Adrenal gland (tissue), 12 donors: ENCODE data around the gene DOCK3. TPM values are rescaled to one million over a fixed set of nuclear protein-coding genes. Genes with fewer than 3 reads are reported as not detected.
"Not testable (repeated sequence)": the region's sequence is repeated elsewhere in the genome, so short reads cannot be mapped to it uniquely, and the experiment has no call there.

Experiments
- DNase-seq, 7 donors: peaks; one replicate each; pipeline ENCODE4 v3.0.0-alpha.2; 2019 to 2020
- H3K27ac ChIP-seq, 5 donors: fragments of 200-600 bp; sonication (generic) in 4 of 5; 1 replicate in 3 of 5; 2 replicates in 2 of 5; pipeline versions ENCODE4 v1.5.1 to v1.8.0; 2016 to 2020; ENCODE audit warnings: mild to moderate bottlenecking in 1 of 5
- H3K27me3 ChIP-seq: fragments of 200-600 bp; 2 replicates; pipeline ENCODE4 v1.8.0; 2021
- H3K36me3 ChIP-seq, 2 donors: fragments of 200-600 bp; replicated peaks in 1 of 2; 1 replicate in 1 of 2; 2 replicates in 1 of 2; pipeline versions ENCODE4 v1.5.1 to v1.8.0; 2018 to 2022
- H3K4me1 ChIP-seq, 2 donors: fragments of 200-600 bp; replicated peaks in 1 of 2; 1 replicate in 1 of 2; 2 replicates in 1 of 2; pipeline versions ENCODE4 v1.5.1 to v1.8.0; 2018 to 2021
- H3K4me3 ChIP-seq, 4 donors: fragments of 200-600 bp; sonication (generic) in 3 of 4; one replicate each; pipeline ENCODE4 v1.5.1; 2016 to 2018
- H3K9me3 ChIP-seq, 3 donors: fragments of 200-600 bp; sonication (generic) in 1 of 3; replicated peaks in 1 of 3; 1 replicate in 2 of 3; 2 replicates in 1 of 3; pipeline versions ENCODE4 v1.5.1 to v1.8.0; 2016 to 2021
- POLR2A ChIP-seq, 2 donors: fragments of 450-650 bp; IDR thresholded peaks; one replicate each; pipeline ENCODE4 v1.6.1; 2017; ENCODE audit warnings: antibody characterized with exemption in 2 of 2, mild to moderate bottlenecking in 2 of 2, moderate library complexity in 1 of 2
- WGBS, 4 donors: extraction: QIAGEN DNeasy Blood & Tissue Kit in 2 of 4; methylation state at CpG; one replicate each; pipeline versions ENCODE4 v1.1.5 to v1.1.7; 2013 to 2017; 5-methylcytosine and 5-hydroxymethylcytosine counted together
- intact Hi-C, 2 donors: fragments of 100-400 bp; cut with DNase I; formaldehyde crosslinking; loops; one replicate each; pipeline versions ENCODE4 v1.14.1 to v1.15.0; 2022 to 2023
- polyA plus RNA-seq, 3 donors: library from polyadenylated mRNA; stranded (reverse); fragments of 200-250 nt in 2 of 3; fragments of 350-450 nt in 1 of 3; fragmentation: Illumina TruSeq in 1 of 3; extraction: RNeasy Lipid Tissue Mini Kit (QIAGEN cat#74804) in 1 of 3; gene quantifications; one replicate each; pipeline ENCODE4 v1.2.3, GENCODE V29; 2013 to 2014
- total RNA-seq, 9 donors: library from RNA; depleted of rRNA in 4 of 9; stranded (reverse); fragments of >200 nt in 4 of 9; fragments of 120-200 nt in 1 of 9; fragmentation: NEBNext Ultra II Directional in 1 of 9; extraction: Animal tissue kit (Norgen Biotek cat#: 25700) in 1 of 9; gene quantifications; one replicate each; pipeline versions ENCODE4 v1.1.0 to v1.2.4, GENCODE V29; 2013 to 2023
- TF ChIP-seq, protein P1 (sequence below), 6 experiments: fragments of 450-650 bp in 4 of 6; fragments of 200-600 bp in 2 of 6; sonication (generic) in 1 of 6; IDR thresholded peaks; 1 replicate in 5 of 6; 2 replicates in 1 of 6; pipeline versions ENCODE4 v1.5.1 to v1.8.0; 2016 to 2021; ENCODE audit warnings: antibody characterized with exemption in 6 of 6, mild to moderate bottlenecking in 2 of 6, moderate library complexity in 1 of 6
- donor health status: healthy with polysubstance abuse.
- donor health status: Bipolar disorder and iron deficiency.
- donor health status: DM: yes; HTN: yes; CAD: no.
- donor health status: DM: no; HTN: no; CAD: no.
- donor health status: DM: no; HTN: no; CAD: no.
- donor health status: DM: yes; HTN: yes; CAD: no.

The DOCK3 gene
- total and polyA plus RNA-seq, 12 donors: 0.72 to 8.6 (median 2.9) TPM

DNA sequence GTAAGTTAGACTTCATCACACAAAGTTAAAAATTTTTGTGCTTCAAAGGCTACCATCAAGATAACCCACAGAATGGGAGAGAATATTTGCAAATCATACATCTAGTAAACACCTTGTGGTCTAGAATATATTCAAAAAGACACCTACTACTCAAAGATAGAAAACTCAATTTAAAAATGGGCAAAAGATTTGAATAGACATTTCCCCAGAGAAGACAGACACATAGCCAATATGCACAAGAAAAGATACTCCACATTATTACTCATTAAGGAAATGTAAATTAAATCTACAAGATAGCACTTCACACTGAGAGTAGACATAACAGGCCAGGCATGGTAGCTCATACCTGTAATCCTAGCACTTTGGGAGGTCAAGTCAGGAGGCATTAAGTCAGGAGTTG lies 622.6 kb downstream of the DOCK3 start:
- H3K36me3 ChIP-seq: no peaks in the 10 kb centered on the region
- intact Hi-C loops: no loop called here
- no peak overlapping the region for H3K4me3 ChIP-seq
- TF ChIP-seq, protein P1, sequence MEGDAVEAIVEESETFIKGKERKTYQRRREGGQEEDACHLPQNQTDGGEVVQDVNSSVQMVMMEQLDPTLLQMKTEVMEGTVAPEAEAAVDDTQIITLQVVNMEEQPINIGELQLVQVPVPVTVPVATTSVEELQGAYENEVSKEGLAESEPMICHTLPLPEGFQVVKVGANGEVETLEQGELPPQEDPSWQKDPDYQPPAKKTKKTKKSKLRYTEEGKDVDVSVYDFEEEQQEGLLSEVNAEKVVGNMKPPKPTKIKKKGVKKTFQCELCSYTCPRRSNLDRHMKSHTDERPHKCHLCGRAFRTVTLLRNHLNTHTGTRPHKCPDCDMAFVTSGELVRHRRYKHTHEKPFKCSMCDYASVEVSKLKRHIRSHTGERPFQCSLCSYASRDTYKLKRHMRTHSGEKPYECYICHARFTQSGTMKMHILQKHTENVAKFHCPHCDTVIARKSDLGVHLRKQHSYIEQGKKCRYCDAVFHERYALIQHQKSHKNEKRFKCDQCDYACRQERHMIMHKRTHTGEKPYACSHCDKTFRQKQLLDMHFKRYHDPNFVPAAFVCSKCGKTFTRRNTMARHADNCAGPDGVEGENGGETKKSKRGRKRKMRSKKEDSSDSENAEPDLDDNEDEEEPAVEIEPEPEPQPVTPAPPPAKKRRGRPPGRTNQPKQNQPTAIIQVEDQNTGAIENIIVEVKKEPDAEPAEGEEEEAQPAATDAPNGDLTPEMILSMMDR (IDR thresholded peaks at IDR 0.05): no peak
- no peak for TF ChIP-seq POLR2A (IDR thresholded peaks at IDR 0.05)
- H3K4me1 ChIP-seq: no peaks in the 10 kb centered on the region
- DNase-seq: no peak
- no peak overlapping the region for H3K27ac ChIP-seq
- H3K9me3 ChIP-seq: no peaks in the 10 kb centered on the region
- no peaks in the 10 kb centered on the region for H3K27me3 ChIP-seq

DNA sequence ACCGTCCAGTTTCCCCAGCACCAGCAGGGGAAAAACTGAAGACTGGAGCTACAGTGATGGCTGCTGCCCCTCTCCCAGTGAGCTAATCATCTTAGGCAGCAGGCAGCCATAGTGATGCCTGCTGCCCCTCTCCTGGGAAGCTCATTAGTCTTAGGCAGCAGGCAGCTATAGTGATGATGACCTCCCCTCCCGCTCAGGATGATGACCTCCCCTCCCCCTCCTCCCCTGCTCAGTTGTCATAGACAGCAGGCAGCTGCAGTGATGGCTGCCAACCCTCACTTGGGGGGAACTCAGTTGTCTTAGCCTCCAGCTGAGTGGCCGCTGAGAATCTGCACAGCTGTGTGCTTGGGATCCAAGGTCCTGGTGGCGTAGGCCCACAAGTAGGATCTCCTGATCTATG lies 629.5 kb downstream of the DOCK3 start:
- no peak overlapping the region for H3K27ac ChIP-seq
- H3K36me3 ChIP-seq: no peaks in the 10 kb centered on the region
- 73 to 93% (median 78%) methylated on average over 2 to 4 of the region's 4 CpGs for WGBS, 4 donors
- intact Hi-C loops: no loop called here
- no peak overlapping the region for H3K4me3 ChIP-seq
- H3K9me3 ChIP-seq: no peaks in the 10 kb centered on the region
- H3K27me3 ChIP-seq: no peaks in the 10 kb centered on the region
- no peaks in the 10 kb centered on the region for H3K4me1 ChIP-seq
- TF ChIP-seq POLR2A (IDR thresholded peaks at IDR 0.05): no peak
- TF ChIP-seq, protein P1 (IDR thresholded peaks at IDR 0.05): no peak
- no peak for DNase-seq

DNA sequence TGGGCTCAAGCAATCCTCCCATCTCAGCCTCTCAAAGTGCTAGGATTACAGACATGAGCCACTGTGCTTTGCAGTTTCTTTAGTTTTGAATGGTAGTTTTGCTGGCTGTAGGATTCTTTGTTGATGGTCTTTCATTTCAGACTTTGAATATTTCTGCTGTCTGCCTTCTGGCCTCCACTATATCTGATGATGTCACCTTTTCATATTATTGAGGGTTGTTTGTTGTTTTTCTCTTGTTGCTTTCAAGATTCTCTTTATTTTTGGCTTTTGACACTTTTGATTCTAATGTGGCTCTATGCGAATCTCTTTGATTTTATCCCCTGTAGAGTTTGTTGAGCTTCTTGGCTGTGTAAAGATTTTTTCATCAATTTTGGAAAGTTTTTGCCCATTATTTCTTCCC lies 631.4 kb downstream of the DOCK3 start:
- TF ChIP-seq, protein P1 (IDR thresholded peaks at IDR 0.05): no peak
- no peak for TF ChIP-seq POLR2A (IDR thresholded peaks at IDR 0.05)
- H3K27me3 ChIP-seq: no peaks in the 10 kb centered on the region
- DNase-seq: no peak
- H3K27ac ChIP-seq: no peak overlapping the region
- intact Hi-C loops: no loop called here
- no peaks in the 10 kb centered on the region for H3K36me3 ChIP-seq
- H3K4me3 ChIP-seq: no peak overlapping the region
- no peaks in the 10 kb centered on the region for H3K4me1 ChIP-seq
- no peaks in the 10 kb centered on the region for H3K9me3 ChIP-seq
- 98 to 100% (median 99%) methylated on average over 1 of the region's 1 CpG for WGBS, 4 donors

DNA sequence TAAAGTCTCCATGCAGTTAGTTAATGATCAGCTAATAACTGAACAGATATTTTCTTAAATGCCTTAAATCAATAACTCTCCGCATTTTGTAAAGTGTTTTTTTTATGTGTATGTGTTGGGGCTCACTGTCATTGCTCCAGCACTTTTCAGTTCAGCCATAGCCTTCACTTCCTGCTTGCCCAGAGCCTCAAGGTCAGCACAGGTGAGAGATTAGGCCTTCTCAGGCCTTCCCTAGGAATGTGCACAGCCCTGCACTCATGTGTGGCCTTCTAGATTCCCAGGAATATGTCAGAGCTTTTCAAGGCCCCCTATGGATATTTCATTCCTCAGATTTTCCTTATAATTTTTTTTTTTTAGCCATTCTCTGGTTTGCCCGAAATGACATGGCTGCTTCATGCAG lies 632.7 kb downstream of the DOCK3 start:
- Histone ChIP-seq H3K36me3 (no peaks in the 10 kb centered on the region), H3K9me3 (no peaks in the 10 kb centered on the region), H3K4me3 (no peak overlapping the region), H3K27ac (no peak overlapping the region), H3K4me1 (no peaks in the 10 kb centered on the region), H3K27me3 (no peaks in the 10 kb centered on the region)
- intact Hi-C loops: no loop called here
- no peak for TF ChIP-seq POLR2A (IDR thresholded peaks at IDR 0.05)
- TF ChIP-seq, protein P1 (IDR thresholded peaks at IDR 0.05): no peak
- DNase-seq: no peak
- WGBS, 4 donors: 85 to 91% (median 88%) methylated on average over 2 of the region's 2 CpGs

DNA sequence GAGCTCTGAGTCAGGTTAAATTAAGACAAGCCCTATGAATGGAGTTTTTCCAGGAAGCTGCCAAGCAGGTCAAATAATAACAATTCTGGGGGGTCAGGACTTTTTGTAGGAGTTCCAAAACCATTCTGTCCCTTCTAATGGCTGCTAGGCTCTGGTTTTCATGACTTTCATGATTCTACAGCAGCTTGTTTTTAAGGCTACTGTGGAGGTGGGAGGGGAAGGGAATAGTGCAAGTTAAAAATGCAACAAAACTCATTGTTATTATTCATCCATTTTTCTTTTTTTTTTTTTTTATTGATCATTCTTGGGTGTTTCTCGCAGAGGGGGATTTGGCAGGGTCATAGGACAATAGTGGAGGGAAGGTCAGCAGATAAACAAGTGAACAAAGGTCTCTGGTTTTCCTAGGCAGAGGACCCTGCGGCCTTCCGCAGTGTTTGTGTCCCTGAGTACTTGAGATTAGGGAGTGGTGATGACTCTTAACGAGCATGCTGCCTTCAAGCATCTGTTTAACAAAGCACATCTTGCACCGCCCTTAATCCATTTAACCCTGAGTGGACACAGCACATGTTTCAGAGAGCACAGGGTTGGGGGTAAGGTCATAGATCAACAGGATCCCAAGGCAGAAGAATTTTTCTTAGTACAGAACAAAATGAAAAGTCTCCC lies 633.3 kb downstream of the DOCK3 start:
- H3K27me3 ChIP-seq, H3K9me3 ChIP-seq, H3K27ac ChIP-seq, H3K36me3 ChIP-seq, DNase-seq, H3K4me3 ChIP-seq, H3K4me1 ChIP-seq, intact Hi-C loops: not testable (repeated sequence)
- 32 to 70% (median 64%) methylated on average over 1 of the region's 5 CpGs; no CpG with 5 or more reads in 1 of the 4 donors for WGBS, 4 donors
